ENCODE data around the gene TMEM245. TPM values are rescaled to one million over a fixed set of nuclear protein-coding genes. Genes with fewer than 3 reads are reported as not detected.

TMEM245 gene
- total RNA-seq, 1 experiment from 2014 or later = 34.8 TPM

DNA sequence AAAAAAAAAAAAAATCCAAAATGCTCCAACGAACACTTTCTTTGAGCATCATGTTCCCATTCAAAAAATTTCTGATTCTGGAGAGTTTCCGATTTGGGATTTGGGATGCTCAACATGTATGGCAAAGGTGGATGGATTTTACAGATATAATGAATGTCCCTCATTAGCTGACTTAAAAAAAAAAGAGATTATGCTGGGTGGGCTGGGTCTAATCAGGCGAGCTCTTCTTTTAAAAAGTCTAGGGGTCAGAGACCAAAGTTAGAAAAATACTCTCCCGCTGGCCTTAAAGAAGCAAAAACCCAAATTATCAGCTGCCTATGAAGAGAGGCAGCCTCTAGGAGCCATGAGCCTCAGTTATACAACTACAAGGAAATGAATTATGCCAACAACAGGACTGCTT is 91.3 kb downstream of the TMEM245 start:
- CTCF ChIA-PET = no interaction called here
- no peak overlapping the region for H3K9ac ChIP-seq (ENCODE audit: low read length)
- H3K27me3 ChIP-seq (ENCODE audit: insufficient read depth, low read length) = no peaks in the 10 kb centered on the region
- TF ChIP-seq SRF (IDR thresholded peaks at IDR 0.05; ENCODE audit: low read depth) (no peak), CBX3 (IDR thresholded peaks at IDR 0.05; ENCODE audit: low read depth) (no peak), EZH2 (IDR thresholded peaks at IDR 0.05) (no peak), REST (IDR thresholded peaks at IDR 0.05; ENCODE audit: low read depth) (no peak), ZBTB33 (IDR thresholded peaks at IDR 0.05; ENCODE audit: extremely low read depth, insufficient replicate concordance, low read length) (no peak), YY1 (IDR thresholded peaks at IDR 0.05; ENCODE audit: extremely low read depth, insufficient replicate concordance, low read depth, low read length) (no peak), POLR2AphosphoS5 (IDR thresholded peaks at IDR 0.05; ENCODE audit: low read depth, low read length) (no peak), ZNF274 (IDR thresholded peaks at IDR 0.05; ENCODE audit: low read depth, low read length) (no peak)
- H3K27ac ChIP-seq (ENCODE audit: low read depth, low read length) = no peak overlapping the region
- peaks cover 5% of the 10 kb centered on the region; the same call in 1 of the 2 replicates for H3K79me2 ChIP-seq (ENCODE audit: insufficient read depth, low read length)
- no peaks in the 10 kb centered on the region for H3K4me1 ChIP-seq (ENCODE audit: control insufficient read depth in 1 of 2, insufficient read depth in 2 of 2, low read length in 2 of 2)
- ATAC-seq (no peak), DNase-seq (ENCODE audit: low read depth, low spot score) (no peak)
- H3K4me3 ChIP-seq (replicated peaks in 1 of 2; ENCODE audit: low read depth in 1 of 2, low read length in 2 of 2) = no peak overlapping the region
- POLR2A ChIA-PET = no interaction called here
- no peaks in the 10 kb centered on the region for H4K20me1 ChIP-seq (ENCODE audit: insufficient read depth)
- no peak overlapping the region for H3K4me2 ChIP-seq (ENCODE audit: low read length)
- BruUV-seq (replicated peaks) = no TSS peak
- H3K9me2 ChIP-seq (ENCODE audit: insufficient read depth) = no peaks in the 10 kb centered on the region
- H3K9me3 ChIP-seq (ENCODE audit: control insufficient read depth in 1 of 2, insufficient read depth in 1 of 2, low read depth in 1 of 2, low read length in 2 of 2) = no peaks in the 10 kb centered on the region
- H2AFZ ChIP-seq (ENCODE audit: low read depth, low read length, poor library complexity, severe bottlenecking) = no peak overlapping the region
- peaks cover under 1 to 6% of the 10 kb centered on the region in 2 experiments; a peak in 2 of 4 replicates for H3K36me3 ChIP-seq (ENCODE audit: control insufficient read depth in 1 of 2, insufficient read depth in 2 of 2, low read length in 2 of 2)
- intact Hi-C loops (cut with micrococcal nuclease) = no loop called here
- RAD21 ChIA-PET (ENCODE audit: low non-redundant PET in 1 of 2, low total read pairs in 2 of 2, uncharacterized antibody in 2 of 2, unreplicated experiment in 2 of 2) = no interaction called here
